ENCODE measurements around the gene SHF. TPM values are rescaled to one million over a fixed set of nuclear protein-coding genes. Genes with fewer than 3 reads are reported as not detected.
A peak's percentile ranks its signal among the peaks of the same experiment; 100 is the strongest.

The SHF gene
- total RNA-seq, 4 donors from 2014 or later, result 5.8 to 20.6 (median 11.2) TPM

DNA sequence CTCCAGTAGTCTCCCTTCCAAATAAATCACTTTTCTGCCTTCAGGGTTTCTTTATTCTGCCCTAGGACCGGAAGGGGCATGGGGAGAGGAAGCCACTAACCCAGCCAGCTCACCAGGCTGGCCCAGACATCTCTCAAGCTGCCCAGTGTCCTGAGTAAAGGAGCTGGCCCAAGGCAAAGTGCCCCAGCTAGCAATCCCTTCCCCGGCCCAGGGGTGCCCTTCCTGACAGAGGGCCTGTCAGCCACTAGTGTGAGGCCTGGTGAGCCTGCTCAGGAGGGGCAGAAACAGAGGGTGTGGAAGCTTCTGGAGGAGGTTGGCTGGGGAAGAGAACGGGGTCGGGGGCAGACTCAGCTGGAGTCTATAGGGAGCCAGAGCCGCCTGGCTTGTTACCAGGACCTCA, 22.2 kb downstream of the SHF start:
- Histone ChIP-seq H3K4me1 (peaks cover 0 to 15% (median 0%) of the 10 kb centered on the region in 4 donors), H3K27ac (peak overlapping the region in 2 of 4 donors; percentile 94 to 95), H3K4me3 (no peak overlapping the region), H3K27me3 (no peaks in the 10 kb centered on the region), H3K9me3 (no peaks in the 10 kb centered on the region), H3K36me3 (no peaks in the 10 kb centered on the region)
- no peak for TF ChIP-seq POLR2A (IDR thresholded peaks at IDR 0.05)
- TF ChIP-seq, protein P1, sequence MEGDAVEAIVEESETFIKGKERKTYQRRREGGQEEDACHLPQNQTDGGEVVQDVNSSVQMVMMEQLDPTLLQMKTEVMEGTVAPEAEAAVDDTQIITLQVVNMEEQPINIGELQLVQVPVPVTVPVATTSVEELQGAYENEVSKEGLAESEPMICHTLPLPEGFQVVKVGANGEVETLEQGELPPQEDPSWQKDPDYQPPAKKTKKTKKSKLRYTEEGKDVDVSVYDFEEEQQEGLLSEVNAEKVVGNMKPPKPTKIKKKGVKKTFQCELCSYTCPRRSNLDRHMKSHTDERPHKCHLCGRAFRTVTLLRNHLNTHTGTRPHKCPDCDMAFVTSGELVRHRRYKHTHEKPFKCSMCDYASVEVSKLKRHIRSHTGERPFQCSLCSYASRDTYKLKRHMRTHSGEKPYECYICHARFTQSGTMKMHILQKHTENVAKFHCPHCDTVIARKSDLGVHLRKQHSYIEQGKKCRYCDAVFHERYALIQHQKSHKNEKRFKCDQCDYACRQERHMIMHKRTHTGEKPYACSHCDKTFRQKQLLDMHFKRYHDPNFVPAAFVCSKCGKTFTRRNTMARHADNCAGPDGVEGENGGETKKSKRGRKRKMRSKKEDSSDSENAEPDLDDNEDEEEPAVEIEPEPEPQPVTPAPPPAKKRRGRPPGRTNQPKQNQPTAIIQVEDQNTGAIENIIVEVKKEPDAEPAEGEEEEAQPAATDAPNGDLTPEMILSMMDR (IDR thresholded peaks at IDR 0.05), result no peak
- DNase-seq, result no peak

DNA sequence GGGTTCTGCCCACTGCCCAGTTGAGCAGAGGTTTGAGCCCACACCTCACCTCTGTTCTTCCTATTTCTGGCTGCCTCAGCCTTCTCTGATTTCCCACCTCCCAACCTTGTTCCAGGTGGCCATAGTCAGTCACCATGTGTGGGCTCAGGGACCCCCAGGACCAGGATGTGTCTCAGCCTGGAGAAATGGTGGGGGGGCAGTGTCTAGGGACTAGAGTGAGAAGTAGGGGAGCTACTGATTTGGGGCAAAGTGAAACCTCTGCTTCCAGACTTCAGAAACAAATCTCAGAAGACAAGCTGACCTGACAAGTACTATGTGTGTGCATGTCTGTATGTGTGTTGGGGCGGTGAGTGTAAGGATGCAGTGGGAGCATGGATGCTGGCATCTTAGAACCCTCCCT, 22.9 kb downstream of the SHF start:
- peaks cover 0 to 15% (median 0%) of the 10 kb centered on the region in 4 donors for H3K4me1 ChIP-seq
- TF ChIP-seq POLR2A (IDR thresholded peaks at IDR 0.05), result no peak
- TF ChIP-seq, protein P1 (IDR thresholded peaks at IDR 0.05), result no peak
- no peak overlapping the region for H3K27ac ChIP-seq
- DNase-seq, result no peak
- H3K4me3 ChIP-seq, result no peak overlapping the region
- H3K36me3 ChIP-seq, result no peaks in the 10 kb centered on the region
- no peaks in the 10 kb centered on the region for H3K9me3 ChIP-seq
- no peaks in the 10 kb centered on the region for H3K27me3 ChIP-seq

DNA sequence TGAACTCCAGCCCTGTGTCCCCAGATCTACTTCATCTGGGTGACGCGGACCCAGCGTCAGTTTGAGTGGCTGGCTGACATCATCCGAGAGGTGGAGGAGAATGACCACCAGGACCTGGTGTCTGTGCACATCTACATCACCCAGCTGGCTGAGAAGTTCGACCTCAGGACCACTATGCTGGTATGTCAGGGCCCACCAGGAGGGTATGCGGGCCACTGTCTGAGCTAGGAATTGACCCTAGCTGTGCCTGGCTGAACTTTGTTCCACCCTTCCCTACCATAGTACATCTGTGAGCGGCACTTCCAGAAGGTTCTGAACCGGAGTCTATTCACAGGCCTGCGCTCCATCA, 24.3 kb downstream of the SHF start:
- DNase-seq, result no peak
- TF ChIP-seq, protein P1 (IDR thresholded peaks at IDR 0.05), result no peak
- no peak for TF ChIP-seq POLR2A (IDR thresholded peaks at IDR 0.05)
- no peaks in the 10 kb centered on the region for H3K36me3 ChIP-seq
- peaks cover 0 to 15% (median 0%) of the 10 kb centered on the region in 4 donors for H3K4me1 ChIP-seq
- H3K27me3 ChIP-seq, result no peaks in the 10 kb centered on the region
- no peak overlapping the region for H3K27ac ChIP-seq
- no peaks in the 10 kb centered on the region for H3K9me3 ChIP-seq
- no peak overlapping the region for H3K4me3 ChIP-seq

DNA sequence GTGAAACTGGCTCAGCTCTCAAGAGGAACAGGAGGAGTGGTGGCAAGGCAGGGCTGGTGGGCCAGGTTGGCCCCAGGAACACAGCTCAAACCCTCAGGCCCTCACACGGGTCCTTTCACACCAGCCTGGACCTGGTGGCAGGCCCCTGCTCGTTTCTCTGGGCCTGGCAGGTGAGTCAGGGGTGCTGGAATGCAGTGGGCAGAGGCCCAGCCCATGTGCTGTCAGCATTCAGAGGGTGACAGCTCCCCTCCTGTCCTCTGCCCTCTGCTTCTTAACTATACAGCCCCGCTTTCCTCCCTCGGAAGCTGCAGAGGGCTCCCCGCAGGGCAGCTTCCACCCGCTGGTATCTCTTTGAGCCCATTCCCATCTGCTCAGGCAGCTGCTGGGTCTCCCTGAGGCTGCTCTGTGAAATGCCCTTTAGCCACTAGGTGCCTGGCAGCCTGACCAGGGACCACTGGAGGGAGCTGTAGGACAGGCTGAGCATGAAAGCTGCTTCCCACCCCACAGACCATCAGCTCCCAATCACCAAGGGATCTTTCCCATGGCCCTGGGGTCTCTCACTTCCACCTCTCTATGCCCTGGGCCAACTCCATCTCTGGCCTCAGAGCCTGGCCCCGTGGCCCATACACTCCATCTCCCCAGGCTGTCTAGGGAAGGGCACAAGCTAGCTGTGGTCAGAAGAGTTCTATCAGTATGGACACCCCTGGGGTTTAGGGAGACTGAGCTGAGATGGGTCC, 24.8 kb downstream of the SHF start:
- Histone ChIP-seq H3K4me3 (no peak overlapping the region), H3K27ac (no peak overlapping the region), H3K36me3 (no peaks in the 10 kb centered on the region), H3K9me3 (no peaks in the 10 kb centered on the region), H3K4me1 (peaks cover 0 to 11% (median 0%) of the 10 kb centered on the region in 4 donors), H3K27me3 (no peaks in the 10 kb centered on the region)
- DNase-seq, result peak; percentile 62 to 90 (median 80)
- TF ChIP-seq, protein P1 (IDR thresholded peaks at IDR 0.05), result peak; percentile 27 to 93 (median 76)
- TF ChIP-seq POLR2A (IDR thresholded peaks at IDR 0.05), result no peak

DNA sequence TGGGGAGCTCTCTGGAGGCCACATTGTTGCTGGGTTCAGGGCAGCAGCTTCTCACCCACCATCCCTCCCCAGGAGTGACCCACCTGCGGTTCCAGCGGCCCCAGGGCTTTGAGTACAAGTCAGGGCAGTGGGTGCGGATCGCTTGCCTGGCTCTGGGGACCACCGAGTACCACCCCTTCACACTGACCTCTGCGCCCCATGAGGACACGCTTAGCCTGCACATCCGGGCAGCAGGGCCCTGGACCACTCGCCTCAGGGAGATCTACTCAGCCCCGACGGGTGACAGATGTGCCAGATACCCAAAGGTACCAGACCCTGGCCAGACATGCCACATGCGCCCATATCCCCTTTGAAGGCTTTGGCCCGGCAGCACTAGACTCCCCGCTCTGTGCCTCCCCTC, 26.1 kb downstream of the SHF start:
- TF ChIP-seq, protein P1 (IDR thresholded peaks at IDR 0.05), result no peak
- no peak for TF ChIP-seq POLR2A (IDR thresholded peaks at IDR 0.05)
- Histone ChIP-seq H3K9me3 (no peaks in the 10 kb centered on the region), H3K4me3 (no peak overlapping the region), H3K36me3 (no peaks in the 10 kb centered on the region), H3K4me1 (peaks cover 0 to 9% (median 0%) of the 10 kb centered on the region in 4 donors), H3K27ac (no peak overlapping the region), H3K27me3 (no peaks in the 10 kb centered on the region)
- no peak for DNase-seq
